OCI-LY1 (cell line): Measurements from ENCODE around the gene RHBDF2.

Experiments used
- CTCF ChIP-seq: fragments of 200-600 bp; sonication (generic), shearing (Covaris generic); IDR thresholded peaks from 2 replicates; pipeline ENCODE4 v1.5.1; 2017; ENCODE audit warnings: mild to moderate bottlenecking, antibody characterized with exemption, low read length, moderate library complexity, mixed read lengths
- EZH2 ChIP-seq: fragments of 200-600 bp; sonication (generic), shearing (Covaris generic); IDR thresholded peaks from 2 replicates; pipeline ENCODE4 v1.8.0; 2017; ENCODE audit warnings: borderline replicate concordance, mixed run types, mild to moderate bottlenecking, antibody characterized with exemption, low read length, moderate library complexity, mixed read lengths

DNA sequence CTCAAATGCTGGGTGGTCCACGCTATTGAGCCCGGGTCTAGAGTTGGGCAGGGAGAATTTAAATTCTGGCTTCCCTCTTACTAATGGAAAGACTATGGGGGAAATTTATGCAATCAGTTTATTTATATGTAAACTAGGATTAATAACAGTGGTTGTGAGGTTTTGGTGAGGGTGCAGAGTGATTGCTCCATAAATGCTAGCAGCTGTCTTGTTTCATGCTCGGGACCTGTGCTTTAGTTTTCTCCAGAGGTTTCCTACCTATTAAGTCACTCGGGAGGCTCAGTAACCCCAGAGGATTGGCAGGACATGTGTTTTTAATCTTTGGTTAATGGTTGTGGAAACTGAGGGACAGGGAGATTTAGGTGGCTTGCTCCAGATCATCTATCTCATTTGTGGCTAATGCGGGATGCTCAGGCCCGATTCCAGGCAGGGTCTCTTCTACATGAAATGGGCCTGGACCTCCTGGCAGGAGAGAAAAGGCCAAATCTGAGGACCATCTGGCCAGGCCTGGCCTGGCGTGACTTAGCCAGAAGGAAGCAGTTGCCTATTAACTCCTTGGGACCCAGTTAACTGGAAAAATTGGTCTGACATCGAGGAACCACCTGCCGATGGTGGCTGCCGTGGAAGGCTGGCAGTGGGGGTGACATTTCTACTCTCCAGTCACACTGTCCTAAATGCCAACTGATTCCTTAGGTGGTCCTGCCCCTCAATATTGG lies 40.7 kb upstream of the RHBDF2 start:
- TF ChIP-seq EZH2 (no peak), CTCF (no peak)
